CD4-positive, CD25-positive, alpha-beta regulatory T cell (primary cell): ENCODE measurements around the gene HDAC4. TPM values are rescaled to one million over a fixed set of nuclear protein-coding genes. Genes with fewer than 3 reads are reported as not detected.

ENCODE experiments used
- ATAC-seq, 2 donors: fragments of 150-1000 bp; cut with Tn5 transposase; one replicate each; pipeline ENCODE4 v1.10.0; 2021; ENCODE audit warnings: low read depth in 2 of 2, moderate number of reproducible peaks in 2 of 2, moderate library complexity in 1 of 2
- DNase-seq, 3 donors: peaks; one replicate each; pipeline versions ENCODE4 v3.0.0 to v3.0.0-alpha.2; 2012 to 2022; ENCODE audit warnings: mixed read lengths in 1 of 3
- H3K27ac ChIP-seq: one replicate; pipeline ENCODE4 v1.7.0; 2013; ENCODE audit warnings: mild to moderate bottlenecking, low read length; ENCODE audit not compliant: insufficient read depth, poor library complexity, severe bottlenecking
- H3K27me3 ChIP-seq: one replicate; pipeline ENCODE4 v1.7.0; 2013; ENCODE audit warnings: low read length; ENCODE audit not compliant: control insufficient read depth, insufficient read depth
- H3K36me3 ChIP-seq: one replicate; pipeline ENCODE4 v1.7.0; 2013; ENCODE audit warnings: mild to moderate bottlenecking, low read length, moderate library complexity; ENCODE audit not compliant: control insufficient read depth, insufficient read depth
- H3K4me1 ChIP-seq: 2 replicates; pipeline ENCODE4 v1.7.0; 2013; ENCODE audit warnings: mild to moderate bottlenecking, low read length; ENCODE audit not compliant: insufficient read depth, control insufficient read depth, poor library complexity, severe bottlenecking
- H3K4me3 ChIP-seq: one replicate; pipeline ENCODE4 v1.7.0; 2013; ENCODE audit warnings: low read depth, mild to moderate bottlenecking, low read length, moderate library complexity
- H3K9me3 ChIP-seq, 2 experiments: 1 replicate in 1 of 2; 2 replicates in 1 of 2; pipeline ENCODE4 v1.7.0; 2013; ENCODE audit warnings: low read length in 2 of 2, mild to moderate bottlenecking in 1 of 2, moderate library complexity in 1 of 2; ENCODE audit not compliant: control insufficient read depth in 2 of 2
- H3K27ac Mint-ChIP-seq, 3 donors: one replicate each; pipeline ENCODE4 v1.8.0; 2020 to 2022; ENCODE audit warnings: mild to moderate bottlenecking in 3 of 3, mixed read lengths in 3 of 3, moderate library complexity in 2 of 3
- H3K27me3 Mint-ChIP-seq: one replicate; pipeline ENCODE4 v1.8.0; 2022; ENCODE audit warnings: mild to moderate bottlenecking, mixed read lengths
- H3K36me3 Mint-ChIP-seq: one replicate; pipeline ENCODE4 v1.8.0; 2020; ENCODE audit warnings: mixed read lengths
- H3K4me1 Mint-ChIP-seq, 4 donors: one replicate each; pipeline ENCODE4 v1.8.0; 2020 to 2022; ENCODE audit warnings: mixed read lengths in 4 of 4, mild to moderate bottlenecking in 1 of 4
- H3K4me3 Mint-ChIP-seq, 4 donors: one replicate each; pipeline ENCODE4 v1.8.0; 2020 to 2022; ENCODE audit warnings: mild to moderate bottlenecking in 4 of 4, mixed read lengths in 4 of 4, moderate library complexity in 3 of 4
- H3K9me3 Mint-ChIP-seq, 7 donors: one replicate each; pipeline ENCODE4 v1.8.0; 2020 to 2022; ENCODE audit warnings: mixed read lengths in 7 of 7, mild to moderate bottlenecking in 3 of 7, moderate library complexity in 2 of 7
- polyA plus RNA-seq, 4 donors: library from polyadenylated mRNA; unstranded; fragments of 300-500 nt; fragmentation: Illumina TruSeq; gene quantifications; one replicate each; pipeline ENCODE4 v1.2.3, GENCODE V29; 2021
- total RNA-seq: library from RNA; stranded (reverse); gene quantifications from one replicate; pipeline ENCODE4 v1.2.3, GENCODE V29; 2022

The HDAC4 gene
- total and polyA plus RNA-seq, 5 donors from 2014 or later = 6.5 to 118 (median 8.6) TPM

DNA sequence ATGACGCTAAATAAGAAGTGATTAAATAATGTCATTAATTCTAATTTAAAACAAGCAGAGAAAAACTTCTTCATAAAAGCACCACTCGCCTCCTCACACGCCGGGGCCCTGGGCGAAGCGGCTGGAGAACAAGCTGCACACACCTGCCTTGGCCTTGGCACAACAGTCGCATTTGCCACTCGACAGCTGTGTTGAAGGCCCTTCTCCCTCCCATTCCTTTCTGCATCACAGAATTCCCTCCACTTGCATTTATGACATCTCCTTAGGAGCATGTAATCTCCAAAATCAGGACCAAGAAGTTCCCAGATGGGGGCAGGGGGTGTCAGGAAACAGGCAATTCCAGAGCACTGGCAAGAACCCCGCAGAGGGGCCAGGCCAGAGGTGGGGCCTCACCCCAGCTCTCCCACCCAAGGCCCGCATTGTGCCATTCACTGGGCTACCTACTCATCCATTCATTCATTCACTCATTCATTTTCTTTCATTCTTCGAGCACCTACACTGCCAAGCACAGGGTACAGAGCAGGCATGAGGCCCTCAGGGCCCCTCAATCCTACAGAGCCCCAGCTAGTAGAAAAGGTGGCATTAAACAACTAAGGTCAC is 6.4 kb downstream of the HDAC4 start:
- no peak overlapping the region for H3K27ac ChIP-seq
- Mint-ChIP-seq H3K9me3 (no peaks in the 10 kb centered on the region), H3K27ac (peak overlapping the region; percentile 8 to 81 (median 11)), H3K36me3 (no peaks in the 10 kb centered on the region), H3K27me3 (no peaks in the 10 kb centered on the region), H3K4me1 (peaks cover 6 to 60% (median 19%) of the 10 kb centered on the region in 4 donors), H3K4me3 (no peak overlapping the region)
- no peaks in the 10 kb centered on the region for H3K9me3 ChIP-seq
- H3K27me3 ChIP-seq = no peaks in the 10 kb centered on the region
- no peak for ATAC-seq
- peaks cover 9% of the 10 kb centered on the region for H3K4me1 ChIP-seq
- no peak for DNase-seq
- H3K4me3 ChIP-seq = no peak overlapping the region
- H3K36me3 ChIP-seq = no peaks in the 10 kb centered on the region

DNA sequence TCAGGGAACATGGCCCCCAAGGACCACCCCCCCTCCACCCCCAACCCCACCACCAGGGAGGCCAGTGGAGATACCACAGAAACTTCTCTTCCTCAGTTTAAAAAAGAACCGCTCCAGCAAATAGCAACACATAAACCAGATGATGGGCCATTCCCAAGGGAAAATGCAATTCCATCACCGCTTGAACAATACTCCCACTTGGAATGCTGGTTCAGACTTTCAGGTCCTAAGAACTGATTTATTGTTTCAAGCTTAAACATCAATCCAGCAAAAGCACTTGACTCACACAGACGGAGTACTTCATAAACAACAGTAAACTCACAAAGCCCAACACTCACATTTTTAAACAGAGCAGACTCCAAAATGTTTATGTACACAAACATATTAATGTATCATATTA is 6.9 kb downstream of the HDAC4 start:
- Mint-ChIP-seq H3K9me3 (no peaks in the 10 kb centered on the region), H3K4me3 (no peak overlapping the region), H3K27me3 (no peaks in the 10 kb centered on the region), H3K4me1 (peaks cover 6 to 55% (median 17%) of the 10 kb centered on the region in 4 donors), H3K27ac (peak overlapping the region in 1 of 3 donors; percentile 18), H3K36me3 (peaks cover 4% of the 10 kb centered on the region)
- H3K36me3 ChIP-seq = no peaks in the 10 kb centered on the region
- no peak overlapping the region for H3K4me3 ChIP-seq
- H3K9me3 ChIP-seq = no peaks in the 10 kb centered on the region
- H3K4me1 ChIP-seq = peaks cover 4% of the 10 kb centered on the region
- ATAC-seq = no peak
- no peak overlapping the region for H3K27ac ChIP-seq
- no peaks in the 10 kb centered on the region for H3K27me3 ChIP-seq
- no peak for DNase-seq

DNA sequence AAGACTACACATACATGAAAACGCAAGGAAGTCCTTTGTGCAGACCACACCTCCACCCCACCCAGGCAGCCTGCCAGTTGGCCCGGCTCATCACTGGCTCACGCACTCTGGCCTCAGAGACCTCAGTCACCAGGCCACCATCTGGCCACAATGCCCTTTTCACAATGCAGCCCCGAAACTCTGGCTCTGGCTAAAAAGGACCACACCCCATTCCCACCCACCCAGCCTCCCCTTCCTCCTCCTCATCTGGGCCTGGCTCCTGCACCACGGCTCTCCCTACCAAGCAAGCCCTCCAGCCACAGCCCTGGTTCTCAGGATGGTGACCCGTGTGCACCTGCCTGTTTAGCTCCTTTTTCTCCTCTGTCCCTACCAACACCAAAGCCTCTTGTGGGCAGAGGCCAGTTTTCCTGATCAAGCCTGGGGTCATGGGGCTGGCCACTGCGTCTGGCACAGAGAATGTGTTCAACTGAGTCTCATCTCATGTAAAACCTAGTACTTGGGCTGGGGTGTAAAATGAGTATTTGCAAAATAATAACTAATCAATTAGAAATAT is 7.4 kb downstream of the HDAC4 start:
- ATAC-seq (no peak), DNase-seq (no peak)
- Mint-ChIP-seq H3K9me3 (no peaks in the 10 kb centered on the region), H3K4me1 (peaks cover 6 to 51% (median 17%) of the 10 kb centered on the region in 4 donors), H3K27me3 (no peaks in the 10 kb centered on the region), H3K4me3 (peak overlapping the region in 1 of 4 donors; percentile 28), H3K36me3 (peaks cover 4% of the 10 kb centered on the region), H3K27ac (peak overlapping the region in 1 of 3 donors; percentile 27)
- Histone ChIP-seq H3K36me3 (no peaks in the 10 kb centered on the region), H3K4me3 (no peak overlapping the region), H3K9me3 (no peaks in the 10 kb centered on the region), H3K4me1 (no peaks in the 10 kb centered on the region), H3K27ac (no peak overlapping the region), H3K27me3 (no peaks in the 10 kb centered on the region)

DNA sequence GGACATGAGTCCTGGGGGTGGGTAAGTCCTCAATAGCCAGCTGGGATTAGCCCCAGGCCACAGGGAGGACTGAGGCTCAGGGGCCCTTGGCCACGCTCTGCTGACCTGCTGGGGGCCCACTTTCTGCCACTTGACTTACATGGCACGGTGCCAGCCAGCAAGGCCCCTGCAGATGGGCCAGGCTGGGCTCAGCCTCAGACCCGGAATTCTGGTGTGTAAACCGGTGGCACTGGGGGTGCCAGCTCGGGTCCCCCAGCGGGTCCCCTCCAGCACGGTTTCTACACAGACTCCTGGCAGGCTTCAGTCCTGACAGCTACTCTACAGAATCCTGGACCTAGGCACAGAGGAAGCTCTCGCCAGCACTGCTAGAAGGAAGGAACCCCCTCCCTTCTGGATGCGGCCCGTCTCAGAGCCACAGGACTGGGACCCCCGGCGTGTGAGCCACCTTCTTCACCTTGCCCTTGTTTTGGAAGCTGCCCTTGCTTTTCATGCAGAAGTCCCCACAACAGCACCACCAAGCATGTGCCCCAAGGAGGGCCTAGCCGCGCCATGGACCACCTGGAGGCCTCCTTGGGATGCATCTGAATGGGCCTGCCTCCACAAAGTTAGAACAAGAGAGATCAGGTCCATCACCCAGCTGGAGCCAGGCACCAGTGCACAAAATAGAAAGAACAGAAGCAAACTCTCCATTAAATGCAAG is 8.0 kb downstream of the HDAC4 start:
- ATAC-seq (no peak), DNase-seq (no peak)
- no peak overlapping the region for H3K4me3 Mint-ChIP-seq
- no peaks in the 10 kb centered on the region for H3K9me3 Mint-ChIP-seq
- Histone ChIP-seq H3K27ac (no peak overlapping the region), H3K4me1 (no peaks in the 10 kb centered on the region), H3K9me3 (no peaks in the 10 kb centered on the region), H3K27me3 (no peaks in the 10 kb centered on the region), H3K4me3 (no peak overlapping the region), H3K36me3 (no peaks in the 10 kb centered on the region)
- H3K4me1 Mint-ChIP-seq = peaks cover 6 to 44% (median 16%) of the 10 kb centered on the region in 4 donors
- H3K27me3 Mint-ChIP-seq = no peaks in the 10 kb centered on the region
- peaks cover 4% of the 10 kb centered on the region for H3K36me3 Mint-ChIP-seq
- peak overlapping the region in 1 of 3 donors; percentile 27 for H3K27ac Mint-ChIP-seq

DNA sequence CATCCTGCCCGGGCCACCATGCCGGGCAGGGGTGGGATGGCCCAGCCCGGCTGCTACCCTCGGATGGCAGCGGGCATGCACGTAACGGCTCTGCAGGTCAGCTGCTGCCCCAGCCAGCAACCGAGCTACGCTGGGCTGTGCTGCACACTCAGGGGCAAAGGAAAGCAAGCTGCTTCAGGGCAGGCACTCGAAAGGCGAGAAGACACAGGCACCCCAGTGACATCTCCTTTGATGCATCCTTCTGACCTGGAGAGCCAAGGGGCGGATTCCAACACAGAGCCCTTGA is 8.8 kb downstream of the HDAC4 start:
- H3K27me3 ChIP-seq = no peaks in the 10 kb centered on the region
- peaks cover 6 to 36% (median 14%) of the 10 kb centered on the region in 4 donors for H3K4me1 Mint-ChIP-seq
- no peak overlapping the region for H3K27ac ChIP-seq
- no peaks in the 10 kb centered on the region for H3K27me3 Mint-ChIP-seq
- no peaks in the 10 kb centered on the region for H3K4me1 ChIP-seq
- H3K27ac Mint-ChIP-seq = no peak overlapping the region
- no peaks in the 10 kb centered on the region for H3K9me3 Mint-ChIP-seq
- H3K4me3 Mint-ChIP-seq = no peak overlapping the region
- H3K36me3 ChIP-seq = no peaks in the 10 kb centered on the region
- no peaks in the 10 kb centered on the region for H3K9me3 ChIP-seq
- H3K4me3 ChIP-seq = no peak overlapping the region
- DNase-seq (no peak), ATAC-seq (no peak)
- peaks cover 4% of the 10 kb centered on the region for H3K36me3 Mint-ChIP-seq

DNA sequence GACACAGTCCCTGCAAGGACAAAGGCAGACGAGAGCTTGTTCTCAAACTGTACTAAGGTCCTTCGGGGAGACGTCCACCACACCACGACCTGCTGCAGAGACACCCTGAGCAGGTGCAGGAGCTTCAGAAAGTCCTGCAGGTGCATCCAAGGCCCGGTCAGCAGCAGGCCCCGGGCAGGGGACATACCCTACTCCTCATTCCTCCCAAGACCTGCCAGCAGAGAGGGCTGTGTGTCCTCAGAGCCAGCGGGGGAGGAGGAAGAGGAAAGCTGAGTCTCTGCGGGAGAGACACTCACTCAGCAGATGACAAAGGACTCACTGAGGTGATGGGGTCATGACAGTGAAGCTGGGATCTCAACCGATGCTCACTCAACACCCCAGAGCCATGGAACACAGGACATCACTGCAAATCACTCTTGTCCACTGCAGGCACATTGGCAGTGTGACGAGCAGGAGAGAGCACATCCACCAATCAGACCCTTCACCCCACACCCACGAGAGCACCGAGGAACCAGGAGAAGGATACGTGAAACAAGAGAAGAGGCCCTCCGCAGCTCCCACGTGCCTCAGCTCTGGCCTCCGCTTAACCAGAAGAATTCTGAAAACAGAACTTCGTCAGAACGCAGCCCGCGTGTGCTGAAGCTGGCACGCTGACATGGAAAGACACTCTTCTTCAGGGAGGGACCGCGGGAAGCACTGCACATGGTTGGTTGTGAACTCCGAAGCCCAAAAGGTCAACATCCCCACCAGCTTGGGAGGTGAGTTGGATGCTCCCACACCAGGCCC is 9.3 kb downstream of the HDAC4 start:
- Histone ChIP-seq H3K9me3 (no peaks in the 10 kb centered on the region), H3K4me3 (no peak overlapping the region), H3K36me3 (no peaks in the 10 kb centered on the region), H3K27me3 (no peaks in the 10 kb centered on the region), H3K27ac (no peak overlapping the region), H3K4me1 (no peaks in the 10 kb centered on the region)
- Mint-ChIP-seq H3K4me1 (peaks cover 6 to 37% (median 14%) of the 10 kb centered on the region in 4 donors), H3K9me3 (no peaks in the 10 kb centered on the region), H3K27me3 (no peaks in the 10 kb centered on the region), H3K27ac (peak overlapping the region in 1 of 3 donors; percentile 38), H3K4me3 (no peak overlapping the region), H3K36me3 (peaks cover 9% of the 10 kb centered on the region)
- DNase-seq = no peak
- no peak for ATAC-seq

DNA sequence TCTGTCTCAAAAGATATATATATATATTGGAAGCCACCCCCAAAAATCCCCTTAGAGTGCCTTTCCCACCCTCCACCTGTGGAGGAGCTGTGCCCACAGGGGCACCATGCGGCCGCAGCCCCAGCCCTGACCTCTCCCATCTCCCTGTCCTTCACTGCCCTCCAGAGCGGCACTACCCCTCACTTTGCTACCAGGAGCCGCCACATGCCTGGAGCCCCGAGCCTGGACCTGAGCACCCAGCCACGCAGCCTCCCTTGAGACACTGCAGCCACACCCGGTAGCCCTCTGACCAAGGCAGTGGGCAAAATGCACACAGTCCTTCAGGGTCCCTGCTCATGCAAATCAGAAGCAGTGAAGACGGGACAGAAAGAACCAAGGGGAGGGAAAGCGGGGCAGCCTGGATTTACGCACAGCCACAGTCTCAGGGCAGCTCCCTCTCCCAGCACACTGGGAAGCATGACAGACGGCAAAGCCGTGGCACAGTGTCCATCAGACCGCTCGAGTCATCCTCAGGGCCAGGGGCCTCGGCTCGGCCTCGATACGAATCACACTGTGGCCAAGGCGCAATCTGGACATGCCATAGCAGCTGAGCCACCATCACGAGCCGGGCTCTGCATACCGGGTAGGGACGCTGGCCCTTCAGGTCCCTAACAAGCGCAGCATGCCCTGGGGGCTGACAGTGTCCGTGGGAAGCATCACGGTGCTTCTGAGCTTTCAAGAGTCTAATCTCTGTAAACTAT is 10.1 kb downstream of the HDAC4 start:
- no peaks in the 10 kb centered on the region for H3K36me3 ChIP-seq
- no peak overlapping the region for H3K27ac Mint-ChIP-seq
- no peaks in the 10 kb centered on the region for H3K27me3 Mint-ChIP-seq
- no peaks in the 10 kb centered on the region for H3K4me1 ChIP-seq
- peaks cover 15% of the 10 kb centered on the region for H3K36me3 Mint-ChIP-seq
- DNase-seq = no peak
- H3K9me3 Mint-ChIP-seq = no peaks in the 10 kb centered on the region
- H3K4me1 Mint-ChIP-seq = peaks cover 6 to 36% (median 14%) of the 10 kb centered on the region in 4 donors
- no peak overlapping the region for H3K27ac ChIP-seq
- no peaks in the 10 kb centered on the region for H3K9me3 ChIP-seq
- H3K4me3 Mint-ChIP-seq = no peak overlapping the region
- no peaks in the 10 kb centered on the region for H3K27me3 ChIP-seq
- no peak for ATAC-seq
- no peak overlapping the region for H3K4me3 ChIP-seq
